GM19193 (cell line): ENCODE results near the gene CSTPP1.

Experiments
- POLR2A ChIP-seq: IDR thresholded peaks from 4 replicates; pipeline ENCODE4 v1.6.1; 2011; ENCODE audit not compliant: insufficient read depth, insufficient read length; ENCODE audit errors: extremely low read depth

CSTPP1 gene

GRCh38 chr11:47161134-47161854 is 224.7 kb downstream of the CSTPP1 start:
- TF ChIP-seq POLR2A: peak; percentile 17

DNA sequence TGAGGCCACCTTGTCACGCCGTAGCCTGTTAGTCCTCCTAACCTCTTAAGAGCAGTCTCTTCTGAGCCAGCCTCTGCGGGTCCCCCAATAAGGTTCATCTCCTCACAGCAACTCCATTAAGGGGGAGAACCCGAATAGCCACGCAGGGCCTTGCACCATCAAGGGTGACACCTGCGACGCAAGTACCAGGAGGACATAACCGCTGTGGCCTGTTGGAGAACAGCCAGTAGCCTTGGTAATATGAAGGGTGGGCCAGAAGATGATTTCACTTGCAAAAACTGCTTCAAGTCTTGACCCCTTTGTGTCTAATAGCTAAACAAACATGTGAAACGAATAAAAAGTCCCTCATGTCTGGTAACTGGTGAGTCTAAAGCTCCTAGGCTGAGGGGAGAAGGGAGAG is 225.3 kb downstream of the CSTPP1 start:
- peak; percentile 25 for TF ChIP-seq POLR2A

GRCh38 chr11:47162426-47162825 is 225.9 kb downstream of the CSTPP1 start:
- TF ChIP-seq POLR2A: no peak

- TF ChIP-seq POLR2A: no peak
Measured at GRCh38 chr11:47163193-47163592, 226.6 kb downstream of the CSTPP1 start.

DNA sequence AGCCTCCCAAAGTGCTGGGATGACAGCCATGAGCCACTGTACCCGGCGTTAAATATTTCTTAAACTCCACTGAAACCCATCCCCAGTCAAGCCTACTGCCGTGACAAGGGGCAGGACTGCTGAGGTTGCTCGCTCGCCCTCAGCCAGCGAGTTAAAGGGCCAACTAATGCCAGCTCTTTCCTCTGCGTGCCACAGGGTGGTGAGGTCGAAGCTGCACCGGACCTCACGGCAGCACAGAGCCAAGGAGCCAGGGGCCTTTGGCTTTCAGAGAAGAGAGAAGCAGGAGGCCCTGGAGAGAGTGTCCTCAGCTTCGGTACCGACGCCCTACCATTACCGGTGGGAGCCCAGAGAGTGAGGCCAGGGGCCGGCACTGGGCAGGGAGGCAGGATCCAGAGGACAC is 227.3 kb downstream of the CSTPP1 start:
- TF ChIP-seq POLR2A: peak; percentile 17

DNA sequence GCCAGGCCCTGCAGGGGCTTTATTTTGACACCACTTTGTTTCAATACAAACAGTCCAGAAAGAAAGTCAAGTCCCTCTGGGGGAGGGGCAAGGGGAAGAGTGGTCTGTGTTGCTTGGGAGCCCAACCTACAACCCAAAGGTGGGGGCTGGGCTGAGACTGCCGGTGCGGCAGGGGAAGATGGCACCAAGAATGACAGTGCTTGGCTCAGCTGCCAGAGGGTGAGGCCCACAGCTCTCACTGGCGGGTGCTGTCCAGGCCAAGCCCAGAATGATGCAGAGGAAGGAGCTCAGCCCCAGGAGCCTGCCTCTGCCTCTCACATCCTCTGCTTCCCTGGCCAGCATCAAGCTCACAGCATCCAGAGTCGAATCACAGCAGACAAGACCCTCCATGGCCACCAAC is 227.8 kb downstream of the CSTPP1 start:
- TF ChIP-seq POLR2A: no peak

DNA sequence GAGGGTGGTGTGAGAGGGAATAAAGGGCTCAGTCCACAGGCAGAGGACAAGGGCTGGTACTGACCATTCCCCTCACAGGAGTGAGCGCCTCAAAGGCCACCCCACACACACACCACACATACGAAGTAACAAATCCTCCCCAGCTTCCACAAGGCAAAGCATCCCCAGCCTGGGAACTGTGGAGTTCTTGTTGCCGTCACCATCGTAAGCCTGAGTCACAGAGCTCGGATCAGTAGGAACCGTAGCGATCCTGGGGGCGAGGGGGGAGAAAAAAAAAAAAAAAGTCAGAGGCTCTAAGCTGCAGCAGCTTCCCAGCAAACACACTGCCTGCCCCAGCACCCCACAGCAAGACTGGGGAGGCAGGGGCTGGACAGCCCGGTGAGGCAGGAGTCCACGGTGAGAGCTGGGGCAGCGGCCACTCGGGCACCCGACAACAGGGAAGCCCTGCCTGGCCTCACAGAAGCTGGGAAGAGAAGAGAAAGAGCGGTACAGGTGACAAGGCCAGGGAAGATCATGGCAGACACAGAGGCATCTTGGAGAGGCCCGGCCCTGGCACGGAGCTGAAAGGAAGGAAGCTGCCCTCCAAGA is 228.8 kb downstream of the CSTPP1 start:
- TF ChIP-seq POLR2A: no peak

DNA sequence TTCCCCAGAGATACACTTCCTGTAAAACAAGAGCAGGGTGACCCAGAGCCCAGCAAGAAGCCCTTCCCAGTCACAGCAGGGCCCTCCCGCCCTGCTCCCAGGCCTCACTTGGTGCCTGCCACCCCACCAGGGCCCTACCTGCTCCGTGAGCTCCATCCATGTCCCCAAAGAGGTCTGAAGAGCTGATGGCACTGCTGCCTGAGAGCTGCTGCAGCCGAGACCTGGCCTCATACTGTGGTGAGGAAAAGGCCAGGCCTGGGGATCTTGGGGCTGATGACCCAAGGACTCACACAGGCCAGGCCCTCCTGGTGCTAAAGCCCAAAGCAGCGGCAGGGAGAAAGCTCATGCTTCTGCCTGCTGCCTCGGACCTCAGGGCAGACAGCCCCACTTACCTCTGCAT is 229.8 kb downstream of the CSTPP1 start:
- no peak for TF ChIP-seq POLR2A

DNA sequence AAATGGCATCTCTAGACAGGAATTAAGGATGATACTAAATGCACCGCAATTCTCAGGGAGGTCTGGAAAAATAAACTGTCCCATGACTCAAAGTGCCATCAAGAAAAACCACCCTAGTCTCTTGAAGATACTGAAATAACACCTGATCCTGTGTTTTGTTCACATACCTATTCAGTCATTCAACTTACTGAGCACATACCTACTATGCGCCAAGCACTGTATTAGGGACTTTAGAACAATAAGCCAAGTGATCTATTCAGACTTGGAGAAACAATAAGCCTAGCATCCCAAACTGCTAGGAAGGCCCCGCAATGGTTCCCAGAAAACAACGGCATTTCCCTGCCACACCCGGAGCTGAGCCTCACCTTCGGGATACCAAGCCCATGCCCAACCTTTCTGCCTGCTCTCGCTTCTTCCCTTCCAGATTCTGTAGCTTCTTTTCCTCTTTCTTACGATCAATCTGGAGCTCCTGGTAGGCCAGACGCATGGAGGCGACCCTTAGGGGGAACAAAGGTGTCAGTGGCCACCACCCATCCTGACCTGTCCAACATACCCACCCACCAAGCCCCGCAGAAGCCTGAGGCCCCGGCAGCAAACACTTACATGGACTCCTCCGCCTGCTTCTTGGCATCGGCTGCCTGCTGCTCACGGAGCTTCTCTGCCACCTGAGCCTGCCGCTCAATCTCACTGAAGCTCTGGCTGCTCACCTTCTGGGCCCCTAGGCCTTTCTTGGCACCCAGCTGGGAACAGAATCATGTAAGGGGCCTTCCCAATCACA is 234.7 kb downstream of the CSTPP1 start:
- TF ChIP-seq POLR2A: no peak

GRCh38 chr11:47171856-47172255 is 235.3 kb downstream of the CSTPP1 start:
- no peak for TF ChIP-seq POLR2A

GRCh38 chr11:47172740-47173336 is 236.3 kb downstream of the CSTPP1 start:
- no peak for TF ChIP-seq POLR2A

DNA sequence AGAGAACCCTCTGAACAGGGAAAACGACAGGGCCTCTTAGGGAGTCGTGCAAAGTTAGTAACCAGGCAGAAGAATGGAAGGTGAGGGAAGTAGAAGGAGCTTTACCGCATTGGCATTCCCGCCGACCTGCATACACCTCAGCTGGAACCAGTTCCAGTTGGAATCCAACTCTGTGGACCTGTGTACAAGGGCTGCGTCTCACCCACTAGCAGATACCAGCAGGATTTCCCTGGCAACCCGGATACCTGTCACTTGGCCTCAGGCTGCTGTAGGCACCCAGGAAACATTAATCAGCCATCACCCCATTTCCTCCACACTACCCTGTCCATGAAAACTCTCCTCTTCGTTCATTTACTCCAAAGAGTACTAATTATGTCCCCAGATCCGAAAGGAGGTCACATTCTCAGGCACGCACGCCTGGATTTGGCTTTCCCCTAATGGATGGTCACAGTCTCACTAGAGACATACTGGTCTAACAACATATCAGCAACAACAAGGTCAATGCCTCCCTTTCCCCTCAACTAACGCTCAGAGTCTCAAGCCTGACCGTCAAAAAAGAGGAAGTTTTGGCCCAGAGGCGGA is 239.3 kb downstream of the CSTPP1 start:
- no peak for TF ChIP-seq POLR2A

- TF ChIP-seq POLR2A: peak; percentile 65
Measured at GRCh38 chr11:47176328-47177228, 240.0 kb downstream of the CSTPP1 start, which contains the start of gene ARFGAP2. Gene ARFGAP2, minus strand, starts transcription at chr11:47176879. Its CDS starts 26 bp downstream, at chr11:47176853.
